NCI-H345 (cell line): ENCODE data around the gene AHRR.
"Not testable (repeated sequence)": the region's sequence is repeated elsewhere in the genome, so short reads cannot be mapped to it uniquely, and the experiment has no call there.

Experiments
- DNase-seq: peaks from one replicate; lab custom pipeline; 2025; lab: John Stamatoyannopoulos, UW

The AHRR gene

DNA sequence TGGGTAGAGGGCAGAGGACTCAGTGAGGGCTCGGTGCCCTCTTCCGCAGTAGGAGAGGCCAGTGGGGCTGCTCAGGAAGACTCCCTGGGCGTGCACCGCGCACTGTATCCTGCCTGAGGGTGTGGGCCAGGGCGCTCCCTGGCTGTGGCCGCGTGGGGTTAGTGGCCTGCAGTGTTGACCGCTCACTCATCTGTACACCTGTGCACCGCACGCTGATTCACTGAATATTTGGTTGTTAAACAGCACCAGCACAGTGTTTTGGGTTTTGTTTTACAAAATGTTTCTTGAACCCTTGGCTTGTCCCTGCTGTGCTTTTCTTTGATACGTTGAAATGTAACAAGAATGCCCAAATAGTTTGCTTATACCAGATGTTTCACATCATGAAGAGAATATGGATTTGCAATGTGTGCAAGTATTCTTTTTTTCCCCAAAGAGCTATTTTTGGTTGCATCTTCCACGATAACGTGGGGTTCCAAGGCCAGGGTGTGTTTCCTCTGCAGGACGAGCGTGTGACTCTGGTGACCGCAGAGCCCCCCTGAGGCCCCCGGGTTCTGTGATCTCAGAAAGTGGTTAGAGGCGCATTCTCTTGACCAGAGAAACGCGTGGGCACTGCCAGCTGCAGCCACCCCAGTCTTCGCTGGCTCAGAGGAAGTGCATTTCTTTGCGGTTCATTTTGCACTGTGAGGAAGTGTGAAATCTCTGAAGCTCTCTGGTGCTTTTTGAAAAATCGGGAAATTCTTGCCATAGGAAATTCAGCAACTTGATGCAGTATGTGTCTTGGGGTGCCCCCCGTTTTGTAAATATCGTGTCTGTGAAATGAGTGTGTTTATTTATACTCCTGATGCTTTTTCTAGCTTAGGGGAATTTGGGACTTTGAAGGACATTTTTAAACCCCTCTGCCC is 46.9 kb downstream of the AHRR start:
- DNase-seq: no peak

DNA sequence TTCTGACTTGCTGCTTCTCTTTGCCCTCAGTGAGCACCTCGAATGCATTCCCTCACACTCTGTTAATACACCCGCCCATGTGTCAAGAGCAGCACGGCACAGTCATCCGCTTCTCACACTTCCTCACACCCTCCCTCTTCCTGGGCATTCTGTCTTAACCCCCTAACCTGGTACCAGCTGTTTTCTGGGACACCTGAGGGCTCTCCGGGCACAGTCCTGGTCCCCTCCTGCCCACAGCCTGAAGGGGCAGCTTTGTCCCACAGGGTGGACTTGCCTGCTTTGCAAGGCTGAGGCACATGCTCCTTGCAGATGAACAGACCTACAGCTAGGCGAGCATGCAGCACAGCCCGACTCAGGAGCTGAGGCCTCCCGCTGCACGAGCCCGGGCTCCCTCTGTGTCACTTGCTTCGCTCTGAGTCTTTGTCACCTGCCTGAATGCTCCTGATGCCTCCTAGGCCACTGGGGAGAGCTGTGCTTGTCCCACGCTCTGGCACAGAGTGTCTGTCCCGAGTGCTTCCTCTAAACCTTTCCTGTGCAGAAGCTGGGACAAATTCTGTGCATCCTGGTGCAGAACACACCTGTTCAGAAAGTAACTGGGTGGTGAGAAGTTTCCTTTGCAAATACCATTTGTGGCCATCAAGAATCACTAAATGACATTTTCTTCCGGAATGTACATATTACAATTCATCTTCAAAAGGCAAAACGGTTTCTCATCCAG is 47.8 kb downstream of the AHRR start:
- no peak for DNase-seq

DNA sequence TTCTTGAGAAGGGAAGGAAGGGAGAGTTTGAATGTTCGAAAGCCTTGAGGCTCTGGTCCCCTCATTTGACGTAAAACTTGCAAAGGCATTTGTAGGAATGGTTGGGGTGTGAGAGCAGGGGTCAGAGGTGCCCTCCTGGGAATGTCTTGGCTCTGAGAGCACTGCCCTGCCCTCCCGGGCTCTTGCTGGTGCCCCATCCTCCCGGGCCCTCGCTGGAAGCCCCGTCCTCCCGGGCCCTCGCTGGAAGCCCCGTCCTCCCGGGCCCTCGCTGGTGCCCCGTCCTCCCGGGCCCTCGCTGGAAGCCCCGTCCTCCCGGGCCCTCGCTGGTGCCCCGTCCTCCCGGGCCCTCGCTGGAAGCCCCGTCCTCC is 48.3 kb downstream of the AHRR start:
- not testable (repeated sequence) for DNase-seq

DNA sequence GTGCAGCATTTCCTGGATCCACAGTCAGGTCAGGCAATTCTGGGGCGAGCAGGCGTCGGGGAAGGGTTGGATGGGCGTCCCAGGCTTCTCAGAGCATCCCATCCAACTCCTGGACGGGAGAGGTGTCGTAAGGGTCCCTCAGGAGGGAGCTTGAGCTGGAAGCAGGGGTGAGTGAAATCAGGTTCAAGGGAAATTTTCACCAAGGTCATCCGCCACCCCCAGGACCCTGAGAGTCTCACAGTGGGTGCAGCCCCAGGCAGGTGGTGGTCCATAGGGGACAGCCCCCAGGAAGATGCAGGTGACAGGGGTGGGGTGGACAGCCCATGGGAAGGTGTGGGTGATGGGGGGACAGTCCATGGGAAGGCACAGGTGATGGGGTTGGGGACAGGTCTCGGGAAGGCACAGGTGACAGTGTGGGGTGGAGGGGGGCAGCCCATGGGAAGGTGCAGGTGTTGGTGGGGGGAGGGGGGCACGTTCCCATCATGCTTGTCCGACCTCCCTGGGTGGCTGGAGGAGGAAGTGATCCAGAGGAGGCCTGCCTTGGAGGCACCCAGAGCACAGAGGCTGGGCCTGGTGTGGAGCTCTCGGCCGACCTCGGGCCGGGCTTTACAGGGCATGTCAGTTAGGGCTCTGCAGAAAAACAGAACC is 48.9 kb downstream of the AHRR start:
- no peak for DNase-seq

DNA sequence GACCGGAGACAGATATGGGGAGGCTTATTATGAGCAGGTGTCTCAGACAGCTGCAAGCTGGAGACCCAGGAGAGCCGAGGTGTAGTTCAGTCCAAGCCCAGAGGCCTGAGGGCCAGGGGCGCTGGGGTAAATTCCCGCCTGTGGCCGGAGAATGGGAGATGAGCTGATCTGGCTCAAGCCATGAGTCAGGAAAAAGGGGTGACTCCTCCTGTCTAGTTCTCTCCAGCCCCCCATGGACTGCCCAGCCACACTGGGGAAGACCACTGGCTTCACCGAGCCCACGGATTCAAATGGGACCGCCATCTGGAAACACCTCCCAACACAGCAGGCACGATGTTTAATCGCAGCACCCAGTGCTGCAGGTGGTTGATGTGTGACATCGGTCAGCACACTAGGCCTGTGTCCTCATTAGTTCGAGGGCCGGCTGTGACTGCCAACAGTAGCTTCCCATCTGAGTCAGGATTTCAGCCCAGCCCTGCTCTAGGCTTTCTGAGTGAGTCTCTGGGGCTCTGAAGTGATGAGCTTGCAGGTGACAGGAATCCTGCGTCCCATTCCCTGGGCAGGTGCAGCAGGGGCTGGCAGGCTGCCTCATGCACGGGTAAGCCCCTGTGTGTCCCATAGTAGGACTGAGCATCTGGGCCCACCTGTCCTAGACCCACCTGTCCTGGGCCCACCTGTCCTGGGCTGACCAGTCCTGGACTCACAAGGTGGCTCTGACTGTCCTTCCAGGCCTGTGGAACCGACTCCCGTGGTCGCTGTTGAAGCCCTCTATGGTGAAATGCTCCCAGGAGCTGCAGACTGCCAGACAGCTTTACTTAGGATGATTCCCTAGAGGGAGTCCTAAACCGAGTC is 49.7 kb downstream of the AHRR start:
- DNase-seq: peak; percentile 81

DNA sequence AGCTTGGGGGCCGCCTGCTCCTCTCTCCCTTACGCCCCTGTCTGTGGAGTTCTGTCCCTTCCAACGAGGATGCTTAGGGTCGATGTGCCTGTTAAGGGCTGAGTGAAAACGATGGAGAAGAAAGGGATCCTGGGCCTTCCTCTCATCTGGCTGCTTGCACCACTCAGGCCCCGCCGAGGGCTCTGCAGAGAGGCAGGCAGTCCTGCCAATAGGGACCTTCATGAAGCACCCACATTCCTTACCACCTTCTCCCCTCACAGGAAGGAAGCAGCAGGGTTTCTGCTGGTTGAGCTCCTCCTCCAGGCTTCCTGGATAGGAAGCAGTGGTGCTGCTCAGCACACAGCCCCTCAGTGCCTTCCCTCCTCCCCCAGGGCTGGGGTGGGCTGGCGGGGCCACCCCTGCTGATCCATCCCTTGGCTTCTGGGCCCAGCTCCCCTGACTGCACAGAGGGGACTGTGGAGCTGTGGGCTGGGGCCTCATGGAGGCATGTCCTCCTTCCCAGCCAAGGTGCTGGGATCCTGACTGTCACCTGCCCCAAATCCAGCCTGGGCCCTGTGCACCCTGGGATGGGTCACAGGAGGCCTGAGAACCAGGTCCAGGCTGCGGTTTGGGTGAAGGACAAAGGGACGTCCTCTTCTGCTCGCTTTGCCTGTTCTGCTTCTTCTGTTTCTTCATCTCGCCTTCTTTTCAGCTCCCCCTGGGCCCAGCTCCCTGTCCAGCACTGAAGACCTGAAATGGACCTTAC is 50.5 kb downstream of the AHRR start:
- DNase-seq: no peak

DNA sequence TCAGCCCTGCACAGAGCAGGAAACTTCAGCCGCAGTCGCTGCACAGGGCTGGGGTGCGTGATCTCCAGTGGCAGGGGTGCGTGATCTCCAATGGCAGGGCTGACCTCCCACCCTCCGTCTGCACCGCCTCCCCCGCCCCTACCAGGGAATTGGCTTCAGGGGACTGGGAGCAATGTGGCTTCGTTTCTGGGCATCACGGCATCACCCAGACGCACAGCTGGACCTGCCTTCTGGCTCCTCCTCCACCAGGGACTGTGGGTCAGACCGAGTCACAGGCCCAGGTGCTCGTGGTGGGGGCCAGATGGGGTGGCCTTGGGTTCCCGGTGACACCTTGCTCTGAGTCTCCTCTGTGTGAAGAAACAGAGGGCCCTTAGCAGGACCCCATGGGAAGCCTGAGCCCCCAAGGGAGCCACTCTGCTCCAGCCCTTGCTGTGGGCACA is 51.1 kb downstream of the AHRR start:
- no peak for DNase-seq

DNA sequence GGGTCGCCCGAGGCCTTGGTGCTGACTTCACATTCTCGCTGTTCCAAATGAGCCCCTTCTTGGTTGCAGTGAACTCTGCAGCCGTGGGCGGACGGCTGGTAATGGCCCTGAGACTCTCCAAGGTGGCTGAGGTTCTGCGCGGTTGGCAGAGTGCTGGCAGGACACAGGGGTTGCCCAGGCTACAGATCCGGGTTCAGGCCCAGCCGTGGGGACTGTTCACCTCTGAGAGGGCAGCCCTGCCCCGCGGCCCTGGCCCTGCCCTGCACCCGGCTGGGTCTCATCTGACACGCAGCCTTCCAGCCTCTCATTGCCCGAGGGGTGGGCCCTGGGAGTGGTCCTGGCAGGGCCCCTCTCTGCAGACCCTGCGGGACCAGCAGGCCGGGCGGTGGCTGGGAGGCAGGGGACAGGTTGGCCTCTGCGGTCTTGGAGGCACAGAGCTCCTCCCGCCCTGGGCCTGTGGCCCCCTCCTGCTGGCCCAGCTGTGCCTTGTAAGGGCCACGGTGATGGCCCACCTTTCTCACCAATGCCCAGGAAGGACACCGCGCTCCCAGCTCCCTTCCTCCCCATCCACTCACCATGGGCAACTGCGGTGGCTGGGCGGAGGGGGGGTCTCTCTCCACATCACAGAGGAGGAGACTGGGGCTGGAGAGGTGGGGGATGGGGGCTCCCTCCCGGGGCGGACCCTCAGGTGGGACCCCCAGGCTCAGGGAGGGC is 51.6 kb downstream of the AHRR start:
- peak; percentile 80 for DNase-seq

DNA sequence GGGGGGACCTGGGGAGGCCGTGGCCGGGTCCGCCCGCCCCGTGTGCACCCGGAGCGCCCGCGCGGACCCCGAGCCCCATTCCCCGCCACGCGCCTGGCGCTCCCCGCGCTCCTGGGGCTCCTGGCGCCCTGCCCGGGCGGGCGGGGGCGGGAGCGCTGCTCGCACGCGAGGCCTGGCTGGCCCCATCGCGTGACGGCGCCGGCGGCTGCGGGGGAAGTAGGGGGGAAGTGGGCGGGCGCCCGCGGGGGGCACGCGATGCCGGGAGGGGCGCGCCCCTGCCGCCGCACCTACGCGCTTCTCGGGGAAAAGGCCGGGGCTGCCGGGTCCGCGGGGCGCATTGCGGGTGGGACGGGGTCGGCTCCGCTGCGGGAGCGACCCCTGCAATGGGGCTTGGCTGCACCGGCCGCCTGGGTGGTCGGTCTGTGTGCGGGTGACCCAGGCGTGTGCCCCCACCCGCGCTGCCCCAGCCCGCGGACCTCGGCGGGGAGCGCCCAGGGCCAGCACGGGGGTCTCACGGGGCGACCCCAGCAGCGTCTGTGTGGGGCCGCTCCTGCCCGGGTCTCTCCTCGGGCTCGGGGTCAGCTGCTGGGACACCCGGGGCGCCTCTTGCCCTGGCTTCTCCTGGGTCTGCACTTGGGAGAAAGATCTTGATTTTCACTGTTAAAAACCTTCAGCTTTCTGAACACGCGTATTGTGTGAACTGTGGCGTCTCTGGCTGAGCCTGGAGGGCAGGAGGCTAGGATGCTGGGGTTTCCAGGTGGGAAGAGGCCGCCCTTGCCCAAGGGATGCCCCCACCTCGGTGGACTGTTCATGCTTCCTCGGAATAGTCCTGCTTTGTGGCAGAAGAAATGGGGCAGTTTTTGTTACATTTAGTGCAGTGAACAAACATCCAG is 52.4 kb downstream of the AHRR start:
- peak; percentile 94 for DNase-seq

DNA sequence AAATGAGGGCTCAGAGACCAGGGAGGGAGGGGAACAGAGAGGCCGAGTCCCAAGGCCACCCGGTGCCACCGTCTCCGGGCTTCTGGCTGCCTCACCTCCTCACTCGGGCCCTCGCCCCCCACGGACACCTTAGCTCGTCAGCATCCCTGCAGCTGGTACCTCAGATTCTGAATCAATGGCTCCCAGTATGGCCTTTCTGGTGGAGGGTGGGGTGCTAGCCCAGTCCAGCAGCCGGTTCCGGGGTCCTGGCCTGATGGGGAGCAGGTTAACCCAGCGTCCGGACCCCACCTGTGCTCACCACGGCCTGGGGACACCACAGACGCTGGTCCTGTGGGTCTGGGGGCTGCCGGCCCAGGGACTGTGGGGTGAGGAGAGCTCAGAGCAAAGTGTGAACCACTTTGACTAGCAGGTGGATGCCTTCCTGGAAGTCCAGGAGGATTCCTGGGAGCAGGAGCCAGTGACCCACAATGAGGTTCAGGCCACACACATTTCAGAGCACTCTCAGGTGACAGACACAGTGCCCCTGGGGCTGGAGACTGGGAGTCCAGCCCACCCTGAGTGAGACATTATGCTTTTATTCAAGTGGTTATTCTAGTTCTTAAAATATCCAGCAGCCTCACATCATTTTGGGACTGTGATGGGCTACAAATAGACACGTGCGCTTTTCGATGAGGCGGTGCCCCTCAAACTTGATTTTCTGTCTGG is 53.3 kb downstream of the AHRR start:
- no peak for DNase-seq

DNA sequence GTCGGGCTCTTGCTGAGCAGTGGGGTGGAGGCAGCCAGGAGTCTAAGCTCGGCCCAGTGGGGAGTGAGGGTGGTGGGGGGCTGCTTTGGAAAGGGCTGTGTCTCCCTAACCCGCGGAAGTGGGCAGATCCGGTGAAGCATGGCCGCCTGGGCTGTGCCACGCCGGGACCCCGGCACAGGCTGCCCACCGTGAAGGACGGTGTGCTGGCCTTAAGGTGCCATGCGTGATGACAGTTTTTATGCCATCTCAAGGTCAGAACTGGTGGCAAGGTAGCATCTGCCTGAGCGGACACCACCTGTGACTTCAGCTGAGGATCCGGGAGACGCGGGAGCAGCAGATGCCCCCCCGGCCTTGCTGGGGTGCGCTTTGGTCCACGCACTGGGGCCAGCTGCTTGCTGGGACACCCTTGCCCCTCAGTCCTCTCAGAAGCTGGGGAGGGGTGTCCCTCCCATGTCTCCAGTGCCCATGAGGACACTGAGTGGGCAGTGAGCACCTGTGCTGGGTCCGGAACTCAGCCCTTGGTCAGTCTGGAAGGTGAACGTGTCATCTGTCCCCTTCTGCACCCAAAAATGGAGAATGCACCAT is 53.9 kb downstream of the AHRR start:
- no peak for DNase-seq

DNA sequence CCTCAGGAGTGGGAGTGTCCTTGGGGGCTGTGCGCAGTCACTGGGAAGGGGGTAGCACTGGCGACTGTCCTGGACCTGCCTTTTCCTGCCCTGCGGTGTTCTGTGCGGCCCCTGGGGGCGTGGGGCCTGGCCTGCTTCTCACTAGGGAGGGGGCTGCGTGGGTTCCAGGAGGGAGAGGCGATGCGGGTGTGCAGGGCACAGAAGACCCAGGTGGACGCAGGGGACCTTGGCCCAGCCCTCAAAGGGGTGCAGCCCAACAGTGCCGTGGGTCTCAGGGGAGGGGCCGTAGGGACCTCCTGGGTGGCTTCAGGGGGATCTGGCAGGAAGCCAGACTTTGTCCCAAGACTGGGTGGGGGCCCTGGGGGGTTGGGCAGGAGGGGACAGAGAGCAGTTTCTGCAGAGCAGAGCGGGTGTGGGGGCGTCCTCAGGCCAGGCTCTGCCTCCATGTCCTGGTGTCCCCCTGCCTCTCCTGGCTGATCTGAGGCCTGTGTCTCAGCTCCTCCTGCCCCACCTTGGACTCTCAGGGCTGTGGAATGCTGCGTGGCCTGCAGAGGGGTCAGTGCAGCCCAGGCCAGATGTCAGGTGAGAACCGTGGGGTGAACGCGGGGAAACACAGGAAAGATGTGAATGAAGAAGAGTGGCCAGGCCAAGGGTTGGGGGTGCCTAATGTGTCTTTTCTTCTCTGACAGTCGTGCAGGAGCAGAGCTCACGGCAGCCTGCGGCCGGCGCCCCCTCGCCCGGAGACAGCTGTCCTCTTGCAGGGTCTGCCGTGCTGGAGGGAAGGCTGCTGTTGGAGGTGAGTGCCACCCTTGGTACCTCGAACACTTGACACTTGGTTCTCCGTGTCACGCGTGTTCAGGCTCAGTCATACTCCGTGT is 54.6 kb downstream of the AHRR start:
- DNase-seq: no peak

DNA sequence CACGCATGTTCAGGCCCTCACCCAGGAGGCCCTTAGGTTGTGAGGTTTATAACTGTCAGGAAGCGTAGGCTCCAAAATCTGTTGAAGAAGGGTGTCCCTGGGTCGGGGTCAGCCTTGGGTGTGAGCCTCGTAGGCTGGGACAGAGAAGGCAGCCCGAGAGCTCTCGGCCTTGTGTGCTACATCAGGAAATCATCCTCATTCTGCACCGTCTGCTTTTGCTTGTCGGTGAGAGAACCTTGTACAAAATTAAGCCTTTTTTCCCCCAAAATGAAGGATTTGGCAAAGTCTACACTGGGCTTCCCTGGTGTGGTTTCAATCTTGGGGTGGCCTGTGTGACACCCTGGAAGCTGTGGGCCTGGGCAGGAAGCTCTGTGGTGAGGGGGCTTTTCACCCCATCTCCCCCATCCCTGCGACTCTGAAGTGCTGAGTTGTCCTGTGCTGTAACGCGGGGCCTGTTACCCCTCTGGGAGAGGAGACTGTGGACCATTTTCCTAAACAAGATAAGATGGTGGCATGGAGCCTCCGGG is 55.3 kb downstream of the AHRR start:
- no peak for DNase-seq

DNA sequence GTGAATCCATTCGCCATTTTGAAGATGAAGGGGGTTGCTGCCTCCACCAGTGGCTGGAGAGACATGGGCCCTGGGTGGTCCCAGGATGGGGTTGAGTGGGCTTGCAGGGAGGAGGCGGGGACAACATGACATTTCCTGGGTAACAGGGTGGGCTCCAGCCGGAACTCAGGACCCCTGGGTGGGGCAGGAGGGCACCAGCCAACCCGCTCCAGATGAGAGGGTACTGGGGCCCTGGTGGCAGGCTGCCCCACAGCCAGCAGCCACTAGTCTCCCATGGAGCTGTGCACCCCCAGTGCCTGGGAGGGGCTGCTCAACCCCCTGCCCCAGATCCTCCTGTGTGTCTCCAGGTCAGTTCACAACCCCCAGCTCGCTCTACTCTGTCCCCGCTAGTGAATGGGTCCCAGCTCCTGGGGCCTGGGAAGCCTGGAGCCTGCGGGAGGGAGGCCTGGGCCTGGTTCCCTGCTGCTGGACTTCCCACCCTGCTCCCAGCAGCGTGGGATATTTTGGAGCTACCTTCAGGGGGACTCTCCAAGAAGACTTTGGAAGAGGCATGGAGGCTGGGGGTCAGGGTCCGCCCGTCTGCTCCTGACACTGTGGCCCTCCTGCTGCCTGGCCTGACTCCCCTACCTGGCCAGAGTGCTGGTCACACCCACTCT is 55.9 kb downstream of the AHRR start:
- no peak for DNase-seq

DNA sequence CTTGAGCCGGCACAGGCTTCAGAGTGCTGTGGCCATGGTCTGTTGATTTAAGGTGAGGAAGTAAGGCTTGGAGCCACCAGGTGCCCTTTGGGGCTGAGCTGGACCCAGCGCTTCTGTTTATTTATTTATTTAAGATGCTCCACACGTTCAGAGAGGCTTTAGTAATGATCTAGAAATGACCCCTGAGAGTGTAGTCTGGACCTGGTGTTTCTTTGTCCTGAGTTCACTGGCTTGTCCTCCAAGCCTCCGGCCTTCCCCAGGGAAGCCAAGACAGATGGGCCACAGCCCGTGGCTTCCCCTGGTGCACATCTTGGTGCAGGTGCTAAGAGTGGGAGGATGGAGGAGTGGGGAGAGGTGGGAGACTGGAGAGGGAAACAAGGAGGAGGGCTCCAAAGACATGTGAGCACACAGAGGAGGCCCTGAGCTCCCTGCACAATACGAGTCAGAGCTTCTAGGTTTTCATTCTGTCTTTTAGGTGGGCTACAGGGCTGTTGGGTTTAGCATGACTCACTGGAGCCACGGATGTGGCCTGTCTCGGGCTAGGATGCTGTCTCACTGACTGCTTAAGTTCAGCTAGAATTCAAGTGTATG is 56.9 kb downstream of the AHRR start:
- DNase-seq: no peak
